Breast epithelium (tissue), 3 donors: ENCODE data around the gene TMTC1.

Source experiments
- POLR2A ChIP-seq: fragments of 450-650 bp; IDR thresholded peaks from one replicate; pipeline ENCODE4 v1.6.1; 2016; ENCODE audit warnings: antibody characterized with exemption, mild to moderate bottlenecking, moderate library complexity
- POLR2AphosphoS5 ChIP-seq, 3 donors: sonication (generic); formaldehyde crosslinking; IDR thresholded peaks; one replicate each; pipeline ENCODE4 v1.6.1; 2017; ENCODE audit warnings: antibody characterized with exemption in 3 of 3
- TF ChIP-seq, protein P1 (sequence below), 3 donors: fragments of 450-650 bp; IDR thresholded peaks; one replicate each; pipeline ENCODE4 v1.5.1; 2016 to 2017; ENCODE audit warnings: antibody characterized with exemption in 3 of 3, mild to moderate bottlenecking in 3 of 3, moderate library complexity in 3 of 3

DNA sequence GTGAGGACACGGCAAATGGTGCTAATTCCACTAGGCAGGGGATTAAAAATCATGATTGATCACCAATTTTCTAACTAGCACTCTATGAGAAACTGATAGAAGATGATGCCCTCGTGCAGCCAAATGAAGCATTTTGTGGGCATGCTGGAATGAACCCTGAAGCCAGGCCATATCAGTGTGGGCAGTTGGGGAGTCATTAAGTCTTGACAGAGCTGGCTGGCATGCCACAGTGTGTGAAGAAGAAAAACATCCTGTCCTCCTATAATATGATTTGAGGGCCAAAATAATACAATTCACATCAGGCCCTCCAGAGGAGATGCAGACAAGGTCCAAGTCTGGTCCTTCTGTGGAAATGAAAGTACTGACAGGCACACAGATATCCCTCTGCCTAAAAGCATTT is 107.1 kb downstream of the TMTC1 start:
- TF ChIP-seq, protein P1, sequence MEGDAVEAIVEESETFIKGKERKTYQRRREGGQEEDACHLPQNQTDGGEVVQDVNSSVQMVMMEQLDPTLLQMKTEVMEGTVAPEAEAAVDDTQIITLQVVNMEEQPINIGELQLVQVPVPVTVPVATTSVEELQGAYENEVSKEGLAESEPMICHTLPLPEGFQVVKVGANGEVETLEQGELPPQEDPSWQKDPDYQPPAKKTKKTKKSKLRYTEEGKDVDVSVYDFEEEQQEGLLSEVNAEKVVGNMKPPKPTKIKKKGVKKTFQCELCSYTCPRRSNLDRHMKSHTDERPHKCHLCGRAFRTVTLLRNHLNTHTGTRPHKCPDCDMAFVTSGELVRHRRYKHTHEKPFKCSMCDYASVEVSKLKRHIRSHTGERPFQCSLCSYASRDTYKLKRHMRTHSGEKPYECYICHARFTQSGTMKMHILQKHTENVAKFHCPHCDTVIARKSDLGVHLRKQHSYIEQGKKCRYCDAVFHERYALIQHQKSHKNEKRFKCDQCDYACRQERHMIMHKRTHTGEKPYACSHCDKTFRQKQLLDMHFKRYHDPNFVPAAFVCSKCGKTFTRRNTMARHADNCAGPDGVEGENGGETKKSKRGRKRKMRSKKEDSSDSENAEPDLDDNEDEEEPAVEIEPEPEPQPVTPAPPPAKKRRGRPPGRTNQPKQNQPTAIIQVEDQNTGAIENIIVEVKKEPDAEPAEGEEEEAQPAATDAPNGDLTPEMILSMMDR (IDR thresholded peaks at IDR 0.05): no peak
- TF ChIP-seq POLR2AphosphoS5 (IDR thresholded peaks at IDR 0.05): no peak
- TF ChIP-seq POLR2A: no peak
